ENCODE results near the gene TOP3B.
"Not testable (repeated sequence)": the region's sequence is repeated elsewhere in the genome, so short reads cannot be mapped to it uniquely, and the experiment has no call there.

Gene TOP3B

GRCh38 chr22:21919526-21920307 lies 62.9 kb downstream of the TOP3B start:
- no peak for DNase-seq

GRCh38 chr22:21918466-21919185 lies 64.0 kb downstream of the TOP3B start:
- DNase-seq, result no peak

GRCh38 chr22:21917959-21918261 lies 64.7 kb downstream of the TOP3B start:
- no peak for DNase-seq

- no peak for DNase-seq
Measured at GRCh38 chr22:21917181-21917958, 65.2 kb downstream of the TOP3B start.

- no peak for DNase-seq
Measured at GRCh38 chr22:21916309-21916918, 66.2 kb downstream of the TOP3B start.

- DNase-seq, result no peak
Measured at GRCh38 chr22:21915624-21916308, 66.8 kb downstream of the TOP3B start.

GRCh38 chr22:21914033-21914642 lies 68.4 kb downstream of the TOP3B start:
- not testable (repeated sequence) for DNase-seq

- DNase-seq, result not testable (repeated sequence)
Measured at GRCh38 chr22:21910367-21910766, 72.2 kb downstream of the TOP3B start.

- DNase-seq, result no peak
Measured at GRCh38 chr22:21909871-21910270, 72.7 kb downstream of the TOP3B start.

GRCh38 chr22:21907638-21908522 lies 74.7 kb downstream of the TOP3B start:
- DNase-seq, result no peak

Measured in activated CD4-positive, alpha-beta T cell treated with anti-CD3 and anti-CD28 coated beads, Interleukin-2, amount 50 U/mL, for 4 hours (primary cell).